ENCODE measurements around the gene HTT. TPM values are rescaled to one million over a fixed set of nuclear protein-coding genes. Genes with fewer than 3 reads are reported as not detected.

The HTT gene
- total RNA-seq, 4 donors from 2014 or later = 37.6 to 78.7 (median 56.3) TPM

- ATAC-seq (ENCODE audit: low FRiP score) (no peak), DNase-seq (ENCODE audit: low spot score) (no peak)
- TF ChIP-seq, protein P1, sequence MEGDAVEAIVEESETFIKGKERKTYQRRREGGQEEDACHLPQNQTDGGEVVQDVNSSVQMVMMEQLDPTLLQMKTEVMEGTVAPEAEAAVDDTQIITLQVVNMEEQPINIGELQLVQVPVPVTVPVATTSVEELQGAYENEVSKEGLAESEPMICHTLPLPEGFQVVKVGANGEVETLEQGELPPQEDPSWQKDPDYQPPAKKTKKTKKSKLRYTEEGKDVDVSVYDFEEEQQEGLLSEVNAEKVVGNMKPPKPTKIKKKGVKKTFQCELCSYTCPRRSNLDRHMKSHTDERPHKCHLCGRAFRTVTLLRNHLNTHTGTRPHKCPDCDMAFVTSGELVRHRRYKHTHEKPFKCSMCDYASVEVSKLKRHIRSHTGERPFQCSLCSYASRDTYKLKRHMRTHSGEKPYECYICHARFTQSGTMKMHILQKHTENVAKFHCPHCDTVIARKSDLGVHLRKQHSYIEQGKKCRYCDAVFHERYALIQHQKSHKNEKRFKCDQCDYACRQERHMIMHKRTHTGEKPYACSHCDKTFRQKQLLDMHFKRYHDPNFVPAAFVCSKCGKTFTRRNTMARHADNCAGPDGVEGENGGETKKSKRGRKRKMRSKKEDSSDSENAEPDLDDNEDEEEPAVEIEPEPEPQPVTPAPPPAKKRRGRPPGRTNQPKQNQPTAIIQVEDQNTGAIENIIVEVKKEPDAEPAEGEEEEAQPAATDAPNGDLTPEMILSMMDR (IDR thresholded peaks at IDR 0.05) = no peak
Measured at GRCh38 chr4:3040452-3041191, 33.9 kb upstream of the HTT start.

DNA sequence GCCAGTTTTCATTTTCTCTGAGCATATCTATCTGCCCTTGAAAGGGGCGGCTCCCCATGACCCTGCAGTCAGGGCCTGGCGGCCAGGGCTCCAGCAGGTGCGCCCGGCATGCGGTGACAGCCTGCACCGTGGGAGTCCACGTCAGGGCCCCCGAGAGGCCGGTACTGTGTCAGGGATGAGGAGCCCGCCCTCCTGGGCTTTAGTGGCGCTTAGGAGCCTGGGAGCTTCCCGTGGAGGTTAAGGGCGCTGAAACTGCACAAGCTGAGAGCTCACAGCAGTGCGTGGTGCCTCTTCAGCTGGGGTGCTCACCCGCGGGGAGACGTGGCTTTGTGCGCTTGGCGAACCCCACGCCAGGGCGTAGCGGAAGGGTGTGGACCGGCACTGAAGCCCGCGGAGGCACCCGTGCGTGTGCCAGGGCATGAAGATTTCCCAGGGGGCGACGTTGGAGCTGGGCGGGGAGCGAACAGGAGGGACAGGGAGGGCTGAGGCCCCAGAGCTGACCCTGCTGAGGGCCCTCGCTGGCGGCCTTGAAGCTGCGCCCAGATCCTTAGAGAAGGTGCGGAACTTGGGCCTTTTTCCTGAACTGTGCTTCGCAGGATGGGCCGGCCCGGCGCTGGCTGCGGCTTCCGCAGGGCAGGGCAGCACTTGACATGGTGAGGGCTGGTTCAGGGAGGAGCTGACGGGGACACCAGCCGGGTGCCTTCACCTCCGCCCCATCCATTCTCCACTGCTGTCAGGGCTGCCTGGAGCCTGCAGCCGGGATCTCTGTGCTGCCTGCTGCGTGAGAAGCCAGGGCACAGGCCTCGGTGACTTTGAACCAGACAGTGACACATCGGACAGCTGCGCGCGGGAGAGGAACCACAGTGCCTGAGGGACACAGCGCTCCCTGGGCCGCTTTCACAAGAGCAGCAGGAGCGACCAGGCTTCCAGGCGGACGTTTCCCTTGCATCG is 33.0 kb upstream of the HTT start:
- TF ChIP-seq, protein P1 (IDR thresholded peaks at IDR 0.05) = no peak
- ATAC-seq (ENCODE audit: low FRiP score) (no peak), DNase-seq (ENCODE audit: low spot score) (peak; percentile 42)

DNA sequence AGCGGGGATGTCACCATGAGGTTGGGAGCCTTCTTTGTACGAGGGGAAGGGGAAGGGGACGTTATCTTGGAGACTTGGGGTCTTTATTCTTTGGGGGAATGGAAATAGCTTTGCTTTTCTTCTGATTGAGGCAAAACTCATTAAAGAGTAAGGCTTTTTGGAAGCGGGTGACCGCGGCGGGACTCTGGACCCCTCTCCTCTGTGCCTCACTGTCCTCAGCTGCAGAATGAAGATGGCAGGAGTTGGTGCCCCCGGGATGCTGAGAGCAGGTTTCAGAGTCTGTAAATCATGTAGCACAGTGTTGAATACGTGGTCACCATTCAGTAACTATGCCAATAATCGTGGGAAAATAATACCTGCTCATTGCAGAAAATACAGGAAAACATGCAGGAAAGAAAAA is 32.3 kb upstream of the HTT start:
- DNase-seq (ENCODE audit: low spot score) = no peak
- TF ChIP-seq, protein P1 (IDR thresholded peaks at IDR 0.05) = no peak

DNA sequence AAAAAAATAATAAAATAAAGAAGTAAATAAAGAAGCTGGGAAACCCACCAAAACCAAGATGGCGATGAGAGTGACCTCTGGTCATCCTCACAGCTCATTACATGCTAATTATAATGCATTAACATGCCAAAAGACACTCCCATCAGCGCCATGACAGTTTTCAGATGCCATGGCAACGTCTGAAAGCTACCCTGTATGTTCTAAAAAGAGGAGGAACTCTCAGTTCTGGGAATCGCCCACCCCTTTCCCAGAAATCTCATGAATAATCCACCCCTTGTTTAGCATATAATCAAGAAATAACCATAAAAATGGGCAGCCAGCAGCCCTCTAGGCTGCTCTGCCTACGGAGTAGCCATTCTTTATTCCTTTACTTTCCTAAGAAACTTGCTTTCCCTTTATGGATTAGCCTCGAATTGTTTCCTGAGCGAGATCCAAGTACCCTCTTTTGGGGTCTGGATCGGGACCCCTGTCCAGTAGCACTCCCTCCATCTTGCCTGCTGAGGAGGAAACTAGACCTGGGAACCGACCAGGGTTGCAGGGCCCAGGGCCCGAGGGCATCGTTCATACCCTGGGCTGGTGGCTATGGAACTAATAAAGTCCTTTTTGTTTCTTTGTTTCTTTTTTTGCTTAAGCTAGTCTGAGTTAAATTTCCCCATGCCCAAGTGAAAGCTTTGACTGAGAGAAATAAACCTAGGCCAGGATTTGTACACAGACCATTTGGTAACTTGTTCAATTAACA is 31.0 kb upstream of the HTT start:
- DNase-seq (ENCODE audit: low spot score) = no peak
- ATAC-seq (ENCODE audit: low FRiP score) = no peak
- TF ChIP-seq, protein P1 (IDR thresholded peaks at IDR 0.05) = no peak

More for the DNA sequence above, 32.3 kb upstream of the HTT start:
- no peak for ATAC-seq (ENCODE audit: low FRiP score)

GRCh38 chr4:3044870-3045819 is 29.3 kb upstream of the HTT start:
- ATAC-seq (ENCODE audit: low FRiP score) (peak; percentile 28), DNase-seq (ENCODE audit: low spot score) (no peak)
- TF ChIP-seq, protein P1 (IDR thresholded peaks at IDR 0.05) = no peak

GRCh38 chr4:3046162-3046561 is 28.3 kb upstream of the HTT start:
- ATAC-seq (ENCODE audit: low FRiP score) = no peak
- TF ChIP-seq, protein P1 (IDR thresholded peaks at IDR 0.05) = no peak
- DNase-seq (ENCODE audit: low spot score) = no peak

All from omental fat pad (tissue), 4 donors.